Testis (tissue), 3 donors: ENCODE results near the gene RPL29. TPM values are rescaled to one million over a fixed set of nuclear protein-coding genes. Genes with fewer than 3 reads are reported as not detected.
"Not testable (repeated sequence)": the region's sequence is repeated elsewhere in the genome, so short reads cannot be mapped to it uniquely, and the experiment has no call there.

ENCODE experiments used
- DNase-seq: peaks from one replicate; pipeline ENCODE4 v3.0.0-alpha.2; 2019
- H3K27ac ChIP-seq, 2 donors: fragments of 200-600 bp; sonication (generic); one replicate each; pipeline ENCODE4 v1.5.1; 2019
- H3K27me3 ChIP-seq: fragments of 200-600 bp; sonication (generic); one replicate; pipeline ENCODE4 v1.5.1; 2019
- H3K36me3 ChIP-seq: fragments of 200-600 bp; sonication (generic); one replicate; pipeline ENCODE4 v1.5.1; 2017; ENCODE audit warnings: low read depth; ENCODE audit errors: missing control alignments
- H3K4me1 ChIP-seq: fragments of 200-600 bp; sonication (generic); one replicate; pipeline ENCODE4 v1.5.1; 2019
- H3K4me3 ChIP-seq, 2 donors: fragments of 200-600 bp; sonication (generic); one replicate each; pipeline ENCODE4 v1.5.1; 2017 to 2019
- H3K9me3 ChIP-seq: fragments of 200-600 bp; sonication (generic); one replicate; pipeline ENCODE4 v1.5.1; 2017
- POLR2A ChIP-seq: fragments of 450-650 bp; IDR thresholded peaks from one replicate; pipeline ENCODE4 v1.6.1; 2017; ENCODE audit warnings: antibody characterized with exemption, mild to moderate bottlenecking, moderate library complexity
- WGBS, 2 donors: methylation state at CpG; one replicate each; pipeline ENCODE4 v1.1.5; 2018; 5-methylcytosine and 5-hydroxymethylcytosine counted together
- intact Hi-C: fragments of 100-400 bp; cut with DNase I; formaldehyde crosslinking; loops from one replicate; pipeline ENCODE4 v1.15.1; 2023; ENCODE audit warnings: low total_unique reads
- polyA plus RNA-seq: library from polyadenylated mRNA; stranded (reverse); fragments of 350-450 nt; fragmentation: Illumina TruSeq; extraction: RNeasy Lipid Tissue Mini Kit (QIAGEN cat#74804); gene quantifications from one replicate; pipeline ENCODE4 v1.2.3, GENCODE V29; 2014; ENCODE audit warnings: low read depth, low replicate concordance; ENCODE audit not compliant: insufficient read depth
- total RNA-seq, 2 donors: library from RNA; depleted of rRNA; stranded (reverse); fragments of >200 nt; gene quantifications; one replicate each; pipeline ENCODE4 v1.2.3, GENCODE V29; 2016
- TF ChIP-seq, protein P1 (sequence below), 3 experiments: fragments of 450-650 bp in 2 of 3; fragments of 200-600 bp in 1 of 3; sonication (generic) in 1 of 3; IDR thresholded peaks; one replicate each; pipeline ENCODE4 v1.5.1; 2016 to 2019; ENCODE audit warnings: antibody characterized with exemption in 3 of 3, mild to moderate bottlenecking in 2 of 3, moderate library complexity in 1 of 3

The RPL29 gene
- total and polyA plus RNA-seq, 3 donors from 2014 or later = 491 to 999 (median 965) TPM

DNA sequence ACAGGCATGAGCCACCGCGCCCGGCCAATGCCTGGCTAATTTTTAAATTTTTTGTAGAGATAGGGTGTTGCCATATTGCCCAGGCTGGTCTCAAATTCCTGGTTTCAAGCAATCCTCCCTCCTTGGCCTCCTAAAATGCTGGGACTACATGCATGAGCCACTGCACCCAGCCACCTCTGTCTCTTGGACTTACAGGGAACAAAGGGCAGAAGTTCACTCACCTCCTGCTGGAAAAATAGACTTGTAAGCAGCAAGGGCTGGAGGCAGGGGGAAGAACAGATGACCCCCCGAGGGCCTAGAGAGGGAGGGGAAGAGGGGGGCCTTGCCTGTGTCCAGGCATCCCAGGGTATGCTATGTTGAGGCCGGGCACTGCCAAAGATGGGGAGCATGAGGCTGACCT, 38.5 kb upstream of the RPL29 start:
- H3K4me1 ChIP-seq = no peaks in the 10 kb centered on the region
- 92 to 96% methylated on average over 4 to 5 of the region's 5 CpGs for WGBS, 2 donors
- intact Hi-C loops = no loop called here

DNA sequence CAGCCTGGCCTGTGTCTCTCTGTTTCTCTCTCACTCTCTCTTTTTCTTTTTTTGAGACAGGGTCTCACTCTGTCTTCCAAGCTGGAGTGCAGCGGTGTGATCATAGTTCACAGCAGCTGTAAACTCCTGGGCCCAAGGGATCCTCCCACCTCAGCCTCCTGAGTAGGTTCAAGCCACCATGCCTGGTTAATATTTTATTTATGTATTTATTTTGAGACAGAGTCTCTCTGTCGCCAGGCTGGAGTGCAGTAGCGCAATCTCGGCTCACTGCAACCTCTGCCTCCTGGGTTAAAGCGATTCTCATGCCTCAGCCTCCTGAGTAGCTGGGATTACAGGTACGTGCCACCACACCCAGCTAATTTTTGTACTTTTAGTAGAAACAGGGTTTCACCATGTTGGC, 38.1 kb upstream of the RPL29 start:
- H3K27ac ChIP-seq, H3K27me3 ChIP-seq, DNase-seq, H3K9me3 ChIP-seq, intact Hi-C loops, H3K4me1 ChIP-seq, H3K4me3 ChIP-seq, H3K36me3 ChIP-seq: not testable (repeated sequence)
- WGBS, 2 donors = 82 to 98% methylated on average over 6 of the region's 6 CpGs

More for the DNA sequence above, 38.5 kb upstream of the RPL29 start:
- TF ChIP-seq POLR2A = no peak
- TF ChIP-seq, protein P1, sequence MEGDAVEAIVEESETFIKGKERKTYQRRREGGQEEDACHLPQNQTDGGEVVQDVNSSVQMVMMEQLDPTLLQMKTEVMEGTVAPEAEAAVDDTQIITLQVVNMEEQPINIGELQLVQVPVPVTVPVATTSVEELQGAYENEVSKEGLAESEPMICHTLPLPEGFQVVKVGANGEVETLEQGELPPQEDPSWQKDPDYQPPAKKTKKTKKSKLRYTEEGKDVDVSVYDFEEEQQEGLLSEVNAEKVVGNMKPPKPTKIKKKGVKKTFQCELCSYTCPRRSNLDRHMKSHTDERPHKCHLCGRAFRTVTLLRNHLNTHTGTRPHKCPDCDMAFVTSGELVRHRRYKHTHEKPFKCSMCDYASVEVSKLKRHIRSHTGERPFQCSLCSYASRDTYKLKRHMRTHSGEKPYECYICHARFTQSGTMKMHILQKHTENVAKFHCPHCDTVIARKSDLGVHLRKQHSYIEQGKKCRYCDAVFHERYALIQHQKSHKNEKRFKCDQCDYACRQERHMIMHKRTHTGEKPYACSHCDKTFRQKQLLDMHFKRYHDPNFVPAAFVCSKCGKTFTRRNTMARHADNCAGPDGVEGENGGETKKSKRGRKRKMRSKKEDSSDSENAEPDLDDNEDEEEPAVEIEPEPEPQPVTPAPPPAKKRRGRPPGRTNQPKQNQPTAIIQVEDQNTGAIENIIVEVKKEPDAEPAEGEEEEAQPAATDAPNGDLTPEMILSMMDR (IDR thresholded peaks at IDR 0.05) = no peak
- no peak overlapping the region for H3K27ac ChIP-seq
- no peaks in the 10 kb centered on the region for H3K27me3 ChIP-seq
- no peak overlapping the region for H3K4me3 ChIP-seq
- no peaks in the 10 kb centered on the region for H3K36me3 ChIP-seq
- no peaks in the 10 kb centered on the region for H3K9me3 ChIP-seq
- DNase-seq = no peak

- H3K4me1 ChIP-seq = peaks cover 8% of the 10 kb centered on the region
- DNase-seq = no peak
- H3K9me3 ChIP-seq = no peaks in the 10 kb centered on the region
- no peak overlapping the region for H3K4me3 ChIP-seq
- H3K27ac ChIP-seq = no peak overlapping the region
- intact Hi-C loops = no loop called here
- TF ChIP-seq POLR2A = no peak
- TF ChIP-seq, protein P1 (IDR thresholded peaks at IDR 0.05) = no peak
- WGBS, 2 donors = 71 to 84% methylated on average over 8 to 11 of the region's 11 CpGs
- H3K27me3 ChIP-seq = no peaks in the 10 kb centered on the region
- H3K36me3 ChIP-seq = no peaks in the 10 kb centered on the region
These were observed 37.2 kb upstream of the RPL29 start for GRCh38 chr3:52032702-52033408.

DNA sequence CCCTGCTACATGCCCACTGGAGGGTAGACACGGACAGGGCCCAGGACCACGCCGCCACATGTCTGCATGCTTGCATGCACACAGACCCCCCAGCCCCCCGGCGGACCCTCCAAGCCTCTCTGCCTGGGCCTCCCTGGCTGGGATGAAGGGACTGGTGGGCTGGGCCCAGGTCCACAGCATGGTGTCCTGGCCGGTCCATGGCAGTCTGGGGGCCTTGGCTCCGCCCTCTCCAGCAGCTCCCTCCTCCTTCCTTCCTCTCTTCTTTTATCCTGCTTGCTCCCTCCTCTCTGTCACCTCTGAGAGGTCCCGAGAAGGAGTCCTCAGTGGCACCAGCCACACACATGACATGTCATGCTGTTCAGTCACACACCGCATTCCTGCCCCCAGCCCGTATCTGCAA, 36.2 kb upstream of the RPL29 start:
- H3K4me3 ChIP-seq = no peak overlapping the region
- intact Hi-C loops = no loop called here
- H3K9me3 ChIP-seq = no peaks in the 10 kb centered on the region
- TF ChIP-seq, protein P1 (IDR thresholded peaks at IDR 0.05) = no peak
- no peak for TF ChIP-seq POLR2A
- no peaks in the 10 kb centered on the region for H3K36me3 ChIP-seq
- DNase-seq = no peak
- H3K4me1 ChIP-seq = peaks cover 8% of the 10 kb centered on the region
- 93% methylated on average over 5 to 10 of the region's 10 CpGs for WGBS, 2 donors
- H3K27me3 ChIP-seq = no peaks in the 10 kb centered on the region
- no peak overlapping the region for H3K27ac ChIP-seq

DNA sequence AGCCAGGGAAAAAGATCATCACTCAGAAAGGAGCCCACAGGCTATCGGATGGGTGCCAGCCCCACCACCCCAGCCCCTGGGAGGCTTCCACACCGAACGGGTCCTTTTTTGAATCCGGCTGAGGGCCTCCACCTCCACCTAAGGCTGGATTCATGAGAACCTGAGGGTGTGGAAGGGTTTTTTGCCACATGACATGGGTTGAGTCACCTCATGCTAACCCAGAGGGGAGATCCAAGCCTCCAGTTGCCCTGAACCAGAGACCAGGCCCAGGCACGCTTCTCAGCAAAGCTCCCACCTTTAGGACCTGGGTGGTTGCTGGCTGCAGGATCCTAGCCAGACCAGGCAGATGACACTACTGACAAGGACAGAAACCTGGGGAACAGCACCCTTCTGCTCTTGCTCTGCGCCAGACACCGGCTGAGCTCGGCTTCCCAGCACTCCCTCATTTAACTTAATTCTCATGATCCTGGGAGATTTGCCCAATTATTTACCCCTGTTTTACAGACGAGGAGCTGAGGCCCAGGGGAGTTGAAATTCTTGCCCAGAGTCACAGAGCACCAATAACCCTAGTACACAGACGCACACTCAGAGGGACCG, 35.1 kb upstream of the RPL29 start:
- DNase-seq = no peak
- 92 to 95% methylated on average over 10 to 11 of the region's 11 CpGs for WGBS, 2 donors
- Histone ChIP-seq H3K36me3 (no peaks in the 10 kb centered on the region), H3K9me3 (no peaks in the 10 kb centered on the region), H3K27ac (no peak overlapping the region), H3K27me3 (no peaks in the 10 kb centered on the region), H3K4me1 (peaks cover 13% of the 10 kb centered on the region), H3K4me3 (no peak overlapping the region)
- intact Hi-C loops = no loop called here
- TF ChIP-seq, protein P1 (IDR thresholded peaks at IDR 0.05) = no peak
- TF ChIP-seq POLR2A = no peak
